Measurements from ENCODE around the gene BRAP.
"Not testable (repeated sequence)": the region's sequence is repeated elsewhere in the genome, so short reads cannot be mapped to it uniquely, and the experiment has no call there.

BRAP gene

DNA sequence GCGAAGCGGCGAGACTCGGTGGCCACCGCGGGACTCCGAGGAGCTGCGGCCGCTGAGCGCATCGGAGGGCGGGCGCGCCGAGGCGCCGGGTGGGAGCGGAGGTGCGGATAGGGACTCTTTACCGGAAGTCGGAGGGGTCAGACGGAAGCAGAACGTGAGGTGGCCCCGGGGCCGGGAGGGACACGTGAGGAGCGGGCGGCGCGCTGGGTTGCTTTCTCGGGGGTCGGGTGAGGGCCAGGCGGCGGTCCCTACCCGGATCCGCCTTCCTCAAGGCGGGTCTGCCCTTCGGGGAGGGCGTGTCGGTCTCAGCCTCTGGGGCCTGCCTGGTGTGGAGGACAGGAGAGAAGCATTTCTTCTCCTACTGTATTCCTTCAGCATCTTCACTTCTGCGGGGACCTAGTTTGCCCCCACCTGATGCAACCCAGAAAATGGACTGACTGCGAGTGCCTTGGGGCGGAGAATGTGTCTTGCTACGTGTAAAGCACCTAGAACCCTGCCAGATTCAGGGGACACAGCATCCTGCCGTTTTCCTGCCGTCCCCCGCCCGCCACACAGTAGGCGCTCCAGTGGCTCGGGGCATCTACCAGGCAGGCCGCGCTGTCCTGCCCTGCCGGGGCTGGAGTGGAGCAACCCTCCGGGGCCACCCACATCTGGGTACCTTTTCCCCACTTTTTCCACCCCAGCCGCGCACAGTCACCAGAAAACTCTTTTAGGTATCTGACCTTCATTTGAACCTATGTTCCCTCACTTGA lies 86.1 kb downstream of the BRAP start:
- Histone ChIP-seq H3K9me3 (no peaks in the 10 kb centered on the region), H3K4me1 (no peaks in the 10 kb centered on the region; the same call in 1 of the 2 replicates), H3K36me3 (peaks cover 5% of the 10 kb centered on the region; the same call in 1 of the 2 replicates), H3K4me3 (ENCODE audit: low read depth, low read length) (peak overlapping the region; percentile 92), H3K27me3 (no peaks in the 10 kb centered on the region)
- TF ChIP-seq, protein P1, sequence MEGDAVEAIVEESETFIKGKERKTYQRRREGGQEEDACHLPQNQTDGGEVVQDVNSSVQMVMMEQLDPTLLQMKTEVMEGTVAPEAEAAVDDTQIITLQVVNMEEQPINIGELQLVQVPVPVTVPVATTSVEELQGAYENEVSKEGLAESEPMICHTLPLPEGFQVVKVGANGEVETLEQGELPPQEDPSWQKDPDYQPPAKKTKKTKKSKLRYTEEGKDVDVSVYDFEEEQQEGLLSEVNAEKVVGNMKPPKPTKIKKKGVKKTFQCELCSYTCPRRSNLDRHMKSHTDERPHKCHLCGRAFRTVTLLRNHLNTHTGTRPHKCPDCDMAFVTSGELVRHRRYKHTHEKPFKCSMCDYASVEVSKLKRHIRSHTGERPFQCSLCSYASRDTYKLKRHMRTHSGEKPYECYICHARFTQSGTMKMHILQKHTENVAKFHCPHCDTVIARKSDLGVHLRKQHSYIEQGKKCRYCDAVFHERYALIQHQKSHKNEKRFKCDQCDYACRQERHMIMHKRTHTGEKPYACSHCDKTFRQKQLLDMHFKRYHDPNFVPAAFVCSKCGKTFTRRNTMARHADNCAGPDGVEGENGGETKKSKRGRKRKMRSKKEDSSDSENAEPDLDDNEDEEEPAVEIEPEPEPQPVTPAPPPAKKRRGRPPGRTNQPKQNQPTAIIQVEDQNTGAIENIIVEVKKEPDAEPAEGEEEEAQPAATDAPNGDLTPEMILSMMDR (IDR thresholded peaks at IDR 0.05; ENCODE audit: low read depth, low read length): peak; percentile 19
- DNase-seq: peak; percentile 96

GRCh38 chr12:111598637-111599452 lies 86.9 kb downstream of the BRAP start, which contains the start of gene ATXN2:
Gene ATXN2, minus strand, starts transcription at chr12:111599315. Its CDS starts 281 bp downstream, at chr12:111599034.
- no peaks in the 10 kb centered on the region; the same call in 1 of the 2 replicates for H3K4me1 ChIP-seq
- peaks cover 5% of the 10 kb centered on the region; the same call in 1 of the 2 replicates for H3K36me3 ChIP-seq
- H3K27me3 ChIP-seq: no peaks in the 10 kb centered on the region
- TF ChIP-seq, protein P1 (IDR thresholded peaks at IDR 0.05; ENCODE audit: low read depth, low read length): no peak
- H3K9me3 ChIP-seq: no peaks in the 10 kb centered on the region
- DNase-seq: peak; percentile 66
- peak within 1 kb of the TSS; percentile 92 for H3K4me3 ChIP-seq (ENCODE audit: low read depth, low read length)

DNA sequence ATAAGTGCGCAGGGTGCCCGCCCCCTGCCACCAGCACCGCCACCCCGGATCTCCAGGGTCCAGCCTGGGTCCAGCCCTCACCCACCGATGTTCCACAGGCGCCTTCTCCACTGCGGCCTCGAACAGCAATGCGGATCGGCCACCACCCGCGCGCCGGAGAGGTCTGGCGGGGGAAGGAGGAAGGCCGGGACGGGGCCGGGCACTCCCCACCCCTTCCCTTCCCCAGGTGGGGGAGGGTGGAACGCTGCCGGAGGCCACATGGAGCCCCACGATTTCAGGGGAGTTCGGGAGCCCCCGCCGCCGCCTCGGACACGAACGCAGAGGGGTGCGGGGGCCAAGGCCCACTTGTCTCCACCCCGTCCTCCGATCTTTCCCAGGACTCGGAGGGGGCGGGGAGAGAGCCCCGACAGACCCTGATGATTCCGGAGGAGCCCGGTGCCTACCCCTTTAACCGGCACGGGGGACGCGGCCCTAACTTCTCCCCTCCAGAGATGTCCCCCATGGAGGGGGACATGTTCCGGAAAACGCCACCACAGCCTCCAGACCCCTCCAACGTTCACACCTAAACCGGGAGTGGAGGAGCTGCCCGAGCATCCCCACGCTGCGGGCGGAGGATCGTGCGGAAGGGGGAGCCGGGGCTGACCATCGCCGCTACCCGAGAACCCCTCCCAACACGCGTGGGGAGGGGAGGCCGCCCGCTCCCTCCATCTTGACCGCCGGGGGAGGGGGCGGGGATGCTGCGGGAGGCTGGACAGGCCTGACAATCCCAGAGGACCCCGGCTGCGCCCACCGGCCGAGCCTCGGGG lies 87.7 kb downstream of the BRAP start:
- peak; percentile 63 for DNase-seq
- Histone ChIP-seq H3K9me3 (no peaks in the 10 kb centered on the region), H3K36me3 (peaks cover 5% of the 10 kb centered on the region; the same call in 1 of the 2 replicates), H3K27me3 (no peaks in the 10 kb centered on the region), H3K4me3 (ENCODE audit: low read depth, low read length) (peak overlapping the region; percentile 92), H3K4me1 (no peaks in the 10 kb centered on the region; the same call in 1 of the 2 replicates)
- TF ChIP-seq, protein P1 (IDR thresholded peaks at IDR 0.05; ENCODE audit: low read depth, low read length): no peak

- peak overlapping the region; percentile 92 for H3K4me3 ChIP-seq (ENCODE audit: low read depth, low read length)
- no peaks in the 10 kb centered on the region for H3K27me3 ChIP-seq
- H3K36me3 ChIP-seq: peaks cover 5% of the 10 kb centered on the region; the same call in 1 of the 2 replicates
- no peaks in the 10 kb centered on the region; the same call in 1 of the 2 replicates for H3K4me1 ChIP-seq
- peak; percentile 73 for DNase-seq
- no peaks in the 10 kb centered on the region for H3K9me3 ChIP-seq
- TF ChIP-seq, protein P1 (IDR thresholded peaks at IDR 0.05; ENCODE audit: low read depth, low read length): no peak
These were observed 88.5 kb downstream of the BRAP start for GRCh38 chr12:111596985-111597830.

- not testable (repeated sequence) for H3K4me3 ChIP-seq (ENCODE audit: low read depth, low read length); H3K27me3 ChIP-seq; DNase-seq; H3K9me3 ChIP-seq; H3K4me1 ChIP-seq; H3K36me3 ChIP-seq
These were observed 90.4 kb downstream of the BRAP start for GRCh38 chr12:111595341-111595835.
